HCT116 (cell line): Measurements from ENCODE around the gene ACTL6B. TPM values are rescaled to one million over a fixed set of nuclear protein-coding genes. Genes with fewer than 3 reads are reported as not detected.

Experiments
- ATAC-seq: fragments of 200-7000 bp; cut with Tn5 transposase; 2 replicates; pipeline ENCODE4 v1.9.1; 2020; ENCODE audit warnings: mild to moderate bottlenecking, moderate library complexity
- BruUV-seq: library from RNA; stranded (reverse); fragments of 400-500 nt; replicated peaks from 2 replicates; lab custom pipeline; 2021; lab: Mats Ljungman, UMichigan
- CTCF ChIA-PET: fragments of 300-600 bp; sonication (Branson Sonifier 250); formaldehyde crosslinking; loops from one replicate; lab custom pipeline; 2021; ENCODE audit warnings: antibody characterized with exemption; lab: Charles Lee
- POLR2A ChIA-PET: fragments of 300-600, 350-600 bp; sonication (Branson Sonifier 250); formaldehyde crosslinking; loops from one replicate; lab custom pipeline; 2021; ENCODE audit warnings: antibody characterized with exemption; lab: Charles Lee
- RAD21 ChIA-PET, 2 experiments: fragments of 300-600 bp; sonication (Branson Sonifier 250); formaldehyde crosslinking; loops; one replicate each; lab custom pipeline; 2023; ENCODE audit warnings: low total read pairs in 2 of 2; ENCODE audit not compliant: uncharacterized antibody in 2 of 2, unreplicated experiment in 2 of 2, low non-redundant PET in 1 of 2; lab: Charles Lee
- DNase-seq: peaks from one replicate; pipeline ENCODE4 v3.0.0-alpha.2; 2010; ENCODE audit warnings: low read depth, low spot score
- H2AFZ ChIP-seq: fragments of 200-600 bp; shearing (Covaris generic), sonication (generic); 2 replicates; pipeline ENCODE4 v1.6.1; 2017; ENCODE audit warnings: low read depth, mixed run types, mixed read lengths, antibody characterized with exemption, low read length; ENCODE audit not compliant: poor library complexity, severe bottlenecking
- H3K27ac ChIP-seq: 2 replicates; pipeline ENCODE4 v1.5.1; 2012; ENCODE audit warnings: low read depth, low read length
- H3K27me3 ChIP-seq: fragments of 200-600 bp; sonication (generic); 2 replicates; pipeline ENCODE4 v1.6.1; 2016; ENCODE audit warnings: mixed run types, low read length, mixed read lengths; ENCODE audit not compliant: insufficient read depth
- H3K36me3 ChIP-seq, 2 experiments: fragments of 200-500 bp in 1 of 2; fragments of 200-600 bp in 1 of 2; sonication (Bioruptor generic) in 1 of 2; sonication (generic) in 1 of 2; 2 replicates each; pipeline versions ENCODE4 v1.5.1 to v1.6.1; 2014 to 2016; ENCODE audit warnings: low read length in 2 of 2, inconsistent platforms in 1 of 2, mixed read lengths in 1 of 2, mixed run types in 1 of 2; ENCODE audit not compliant: insufficient read depth in 2 of 2, control insufficient read depth in 1 of 2
- H3K4me1 ChIP-seq, 2 experiments: fragments of 200-600 bp in 1 of 2; sonication (generic) in 1 of 2; 2 replicates each; pipeline versions ENCODE4 v1.5.1 to v1.6.1; 2012 to 2017; ENCODE audit warnings: low read length in 2 of 2, inconsistent platforms in 1 of 2, mild to moderate bottlenecking in 1 of 2, mixed read lengths in 1 of 2, mixed run types in 1 of 2, moderate library complexity in 1 of 2; ENCODE audit not compliant: insufficient read depth in 2 of 2, control insufficient read depth in 1 of 2
- H3K4me2 ChIP-seq: fragments of 200-600 bp; sonication (generic); 2 replicates; pipeline ENCODE4 v1.6.1; 2017; ENCODE audit warnings: mixed run types, low read length, mixed read lengths
- H3K4me3 ChIP-seq, 2 experiments: fragments of 200-600 bp in 1 of 2; sonication (generic) in 1 of 2; replicated peaks in 1 of 2; 2 replicates each; pipeline ENCODE4 v1.5.1; 2011 to 2016; ENCODE audit warnings: low read length in 2 of 2, control low read depth in 1 of 2, low read depth in 1 of 2, mild to moderate bottlenecking in 1 of 2, mixed read lengths in 1 of 2, mixed run types in 1 of 2
- H3K79me2 ChIP-seq: fragments of 200-600 bp; sonication (generic); 2 replicates; pipeline ENCODE4 v1.6.1; 2017; ENCODE audit warnings: mild to moderate bottlenecking, mixed run types, low read length, moderate library complexity, mixed read lengths; ENCODE audit not compliant: insufficient read depth
- H3K9ac ChIP-seq: fragments of 200-600 bp; sonication (generic); 2 replicates; pipeline ENCODE4 v1.6.1; 2016; ENCODE audit warnings: low read length, mixed read lengths
- H3K9me2 ChIP-seq: fragments of 200-600 bp; sonication (generic), shearing (Covaris generic); 2 replicates; pipeline ENCODE4 v1.6.1; 2017; ENCODE audit warnings: mixed run types, mild to moderate bottlenecking, moderate library complexity; ENCODE audit not compliant: insufficient read depth
- H3K9me3 ChIP-seq, 2 experiments: fragments of 200-500 bp in 1 of 2; fragments of 200-600 bp in 1 of 2; sonication (Bioruptor generic) in 1 of 2; sonication (generic) in 1 of 2; 2 replicates each; pipeline ENCODE4 v1.6.1; 2014 to 2017; ENCODE audit warnings: low read length in 2 of 2, mixed read lengths in 2 of 2, inconsistent platforms in 1 of 2, low read depth in 1 of 2, mild to moderate bottlenecking in 1 of 2, mixed run types in 1 of 2, moderate library complexity in 1 of 2; ENCODE audit not compliant: control insufficient read depth in 1 of 2, insufficient read depth in 1 of 2
- H4K20me1 ChIP-seq: fragments of 200-600 bp; sonication (generic), shearing (Covaris generic); 2 replicates; pipeline ENCODE4 v1.6.1; 2017; ENCODE audit warnings: mixed run types, mild to moderate bottlenecking, moderate library complexity; ENCODE audit not compliant: insufficient read depth
- CBX3 ChIP-seq: IDR thresholded peaks from 2 replicates; pipeline ENCODE4 v1.6.1; 2012; ENCODE audit warnings: low read depth
- CEBPB ChIP-seq: IDR thresholded peaks from 2 replicates; pipeline ENCODE4 v1.6.1; 2012; ENCODE audit warnings: low read depth
- EGR1 ChIP-seq: IDR thresholded peaks from 2 replicates; pipeline ENCODE4 v1.6.1; 2012; ENCODE audit warnings: low read depth
- YY1 ChIP-seq: IDR thresholded peaks from 2 replicates; pipeline ENCODE4 v1.6.1; 2011; ENCODE audit warnings: low read length, low read depth, moderate library complexity, mild to moderate bottlenecking; ENCODE audit not compliant: insufficient replicate concordance; ENCODE audit errors: extremely low read depth
- ZFX ChIP-seq: fragments of 450-650 bp; IDR thresholded peaks from 2 replicates; pipeline ENCODE4 v1.6.1; 2017
- ZNF274 ChIP-seq: fragments of 200-500 bp; sonication (Bioruptor generic); IDR thresholded peaks from 2 replicates; pipeline ENCODE4 v1.6.1; 2014; ENCODE audit warnings: mild to moderate bottlenecking, low read depth, low read length, inconsistent platforms
- intact Hi-C: fragments of 100-400 bp; cut with micrococcal nuclease; formaldehyde crosslinking; loops from 2 replicates; pipeline ENCODE4 v1.10.0; 2022
- total RNA-seq: library from RNA; stranded (reverse); gene quantifications from one replicate; pipeline ENCODE4 v1.2.1, GENCODE V29; 2021; ENCODE audit not compliant: unreplicated experiment
- TF ChIP-seq, protein P1 (sequence below): IDR thresholded peaks from 2 replicates; pipeline ENCODE4 v1.6.1; 2011; ENCODE audit warnings: mild to moderate bottlenecking, low read length, moderate library complexity; ENCODE audit not compliant: insufficient replicate concordance; ENCODE audit errors: extremely low read depth
- TF ChIP-seq, protein P2 (sequence below), 3 experiments: fragments of 200-600 bp in 1 of 3; sonication (generic) in 1 of 3; IDR thresholded peaks in 2 of 3; conservative IDR thresholded peaks in 1 of 3; 2 replicates each; pipeline ENCODE4 v1.5.1; 2012 to 2017; ENCODE audit warnings: low read depth in 2 of 3, low read length in 2 of 3, antibody characterized with exemption in 1 of 3, borderline replicate concordance in 1 of 3, control low read depth in 1 of 3, mild to moderate bottlenecking in 1 of 3, mixed read lengths in 1 of 3, mixed run types in 1 of 3, moderate library complexity in 1 of 3; ENCODE audit not compliant: insufficient read depth in 1 of 3

ACTL6B gene
- total RNA-seq, 1 experiment from 2014 or later, result not detected

DNA sequence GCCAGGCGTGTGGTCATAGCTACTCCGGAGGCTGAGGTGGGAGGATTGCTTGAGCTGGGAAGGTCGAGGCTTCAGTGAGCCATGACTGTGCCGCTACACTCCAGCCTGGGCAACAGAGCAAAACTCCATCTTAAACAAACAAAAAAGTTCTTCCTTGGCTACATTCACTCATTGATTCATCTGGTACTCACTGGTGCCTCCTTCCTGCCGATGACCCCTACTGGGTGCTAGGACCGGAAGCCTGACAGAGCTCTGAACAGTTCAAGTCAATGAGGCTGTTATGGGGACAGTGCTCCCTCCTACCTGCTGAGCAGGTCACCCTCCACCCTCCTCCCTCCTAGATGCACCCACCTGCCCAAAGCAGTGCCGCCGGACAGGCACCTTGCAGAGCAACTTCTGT is 49.1 kb downstream of the ACTL6B start:
- TF ChIP-seq CBX3 (no peak), YY1 (no peak), ZFX (no peak), CEBPB (no peak), EGR1 (no peak), ZNF274 (no peak)
- TF ChIP-seq, protein P1, sequence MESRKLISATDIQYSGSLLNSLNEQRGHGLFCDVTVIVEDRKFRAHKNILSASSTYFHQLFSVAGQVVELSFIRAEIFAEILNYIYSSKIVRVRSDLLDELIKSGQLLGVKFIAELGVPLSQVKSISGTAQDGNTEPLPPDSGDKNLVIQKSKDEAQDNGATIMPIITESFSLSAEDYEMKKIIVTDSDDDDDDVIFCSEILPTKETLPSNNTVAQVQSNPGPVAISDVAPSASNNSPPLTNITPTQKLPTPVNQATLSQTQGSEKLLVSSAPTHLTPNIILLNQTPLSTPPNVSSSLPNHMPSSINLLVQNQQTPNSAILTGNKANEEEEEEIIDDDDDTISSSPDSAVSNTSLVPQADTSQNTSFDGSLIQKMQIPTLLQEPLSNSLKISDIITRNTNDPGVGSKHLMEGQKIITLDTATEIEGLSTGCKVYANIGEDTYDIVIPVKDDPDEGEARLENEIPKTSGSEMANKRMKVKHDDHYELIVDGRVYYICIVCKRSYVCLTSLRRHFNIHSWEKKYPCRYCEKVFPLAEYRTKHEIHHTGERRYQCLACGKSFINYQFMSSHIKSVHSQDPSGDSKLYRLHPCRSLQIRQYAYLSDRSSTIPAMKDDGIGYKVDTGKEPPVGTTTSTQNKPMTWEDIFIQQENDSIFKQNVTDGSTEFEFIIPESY, result no peak
- TF ChIP-seq, protein P2, sequence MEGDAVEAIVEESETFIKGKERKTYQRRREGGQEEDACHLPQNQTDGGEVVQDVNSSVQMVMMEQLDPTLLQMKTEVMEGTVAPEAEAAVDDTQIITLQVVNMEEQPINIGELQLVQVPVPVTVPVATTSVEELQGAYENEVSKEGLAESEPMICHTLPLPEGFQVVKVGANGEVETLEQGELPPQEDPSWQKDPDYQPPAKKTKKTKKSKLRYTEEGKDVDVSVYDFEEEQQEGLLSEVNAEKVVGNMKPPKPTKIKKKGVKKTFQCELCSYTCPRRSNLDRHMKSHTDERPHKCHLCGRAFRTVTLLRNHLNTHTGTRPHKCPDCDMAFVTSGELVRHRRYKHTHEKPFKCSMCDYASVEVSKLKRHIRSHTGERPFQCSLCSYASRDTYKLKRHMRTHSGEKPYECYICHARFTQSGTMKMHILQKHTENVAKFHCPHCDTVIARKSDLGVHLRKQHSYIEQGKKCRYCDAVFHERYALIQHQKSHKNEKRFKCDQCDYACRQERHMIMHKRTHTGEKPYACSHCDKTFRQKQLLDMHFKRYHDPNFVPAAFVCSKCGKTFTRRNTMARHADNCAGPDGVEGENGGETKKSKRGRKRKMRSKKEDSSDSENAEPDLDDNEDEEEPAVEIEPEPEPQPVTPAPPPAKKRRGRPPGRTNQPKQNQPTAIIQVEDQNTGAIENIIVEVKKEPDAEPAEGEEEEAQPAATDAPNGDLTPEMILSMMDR (IDR thresholded peaks at IDR 0.05 in 2 of 3, conservative IDR thresholded peaks at IDR 0.05 in 1 of 3; ENCODE audit: borderline replicate concordance in 1 of 3, insufficient read depth in 1 of 3, low read depth in 2 of 3, low read length in 2 of 3), result no peak
- TF ChIP-seq, all 23 proteins: peak for 0
- H3K4me1 ChIP-seq, result peaks cover 4 to 49% of the 10 kb centered on the region in 2 experiments
- DNase-seq, result no peak
- H2AFZ ChIP-seq, result no peak overlapping the region
- no peaks in the 10 kb centered on the region for H3K79me2 ChIP-seq
- no peaks in the 10 kb centered on the region for H3K9me2 ChIP-seq
- no peaks in the 10 kb centered on the region for H3K27me3 ChIP-seq
- no peaks in the 10 kb centered on the region for H4K20me1 ChIP-seq
- POLR2A ChIA-PET, result interaction anchor here (0.5 to 2.2 kb wide), 2 partner anchors 21 to 160 kb away, joined by 3 to 9 read pairs; partner anchors contain the start of genes FBXO24 and LRCH4
- CTCF ChIA-PET, result interaction anchor here (0.6 kb wide), 1 partner anchor 99 kb away, joined by 3 read pairs; the partner anchor contains the start of gene POP7
- H3K4me2 ChIP-seq, result no peak overlapping the region
- no peak for ATAC-seq
- RAD21 ChIA-PET, result no interaction called here
- H3K9ac ChIP-seq, result no peak overlapping the region
- H3K27ac ChIP-seq, result no peak overlapping the region
- no TSS peak for BruUV-seq
- intact Hi-C loops, result no loop called here
- no peaks in the 10 kb centered on the region for H3K36me3 ChIP-seq
- H3K9me3 ChIP-seq, result no peaks in the 10 kb centered on the region
- no peak overlapping the region for H3K4me3 ChIP-seq
